CD4-positive, alpha-beta T cell treated with Interleukin-17A for 4 hours (primary cell): ENCODE data around the gene VDR.

Source experiments
- DNase-seq: peaks from one replicate; pipeline ENCODE4 v3.0.0-alpha.2; 2020; ENCODE audit warnings: mixed read lengths

Gene VDR

GRCh38 chr12:47891356-47891755 lies 13.4 kb downstream of the VDR start:
- no peak for DNase-seq

GRCh38 chr12:47889040-47889439 lies 15.8 kb downstream of the VDR start:
- no peak for DNase-seq

GRCh38 chr12:47888153-47888819 lies 16.5 kb downstream of the VDR start:
- no peak for DNase-seq

- DNase-seq: no peak
Observed at GRCh38 chr12:47887529-47887928, 17.3 kb downstream of the VDR start.

- DNase-seq: no peak
Observed at GRCh38 chr12:47886510-47887240, 18.1 kb downstream of the VDR start.

GRCh38 chr12:47885566-47885965 lies 19.2 kb downstream of the VDR start:
- DNase-seq: no peak

- DNase-seq: peak; percentile 41
Observed at GRCh38 chr12:47885012-47885501, 19.7 kb downstream of the VDR start.

GRCh38 chr12:47884501-47884900 lies 20.3 kb downstream of the VDR start:
- DNase-seq: no peak

- no peak for DNase-seq
Observed at GRCh38 chr12:47883663-47884195, 21.1 kb downstream of the VDR start.

GRCh38 chr12:47882781-47883546 lies 21.8 kb downstream of the VDR start:
- peak; percentile 55 for DNase-seq

GRCh38 chr12:47881826-47882427 lies 22.9 kb downstream of the VDR start:
- no peak for DNase-seq

GRCh38 chr12:47881051-47881450 lies 23.7 kb downstream of the VDR start:
- DNase-seq: no peak

- DNase-seq: no peak
Observed at GRCh38 chr12:47878918-47879481, 25.8 kb downstream of the VDR start.

GRCh38 chr12:47878293-47878917 lies 26.4 kb downstream of the VDR start:
- no peak for DNase-seq

GRCh38 chr12:47877081-47877480 lies 27.7 kb downstream of the VDR start:
- DNase-seq: no peak

- DNase-seq: no peak
Observed at GRCh38 chr12:47876440-47876960, 28.3 kb downstream of the VDR start.

- no peak for DNase-seq
Observed at GRCh38 chr12:47875746-47876439, 28.9 kb downstream of the VDR start.

GRCh38 chr12:47874316-47874715 lies 30.5 kb downstream of the VDR start:
- DNase-seq: no peak

GRCh38 chr12:47870175-47870781 lies 34.5 kb downstream of the VDR start:
- peak; percentile 15 for DNase-seq

GRCh38 chr12:47868552-47869031 lies 36.2 kb downstream of the VDR start:
- no peak for DNase-seq

GRCh38 chr12:47868041-47868440 lies 36.8 kb downstream of the VDR start:
- DNase-seq: no peak
